GM19240 (cell line): ENCODE data around the gene GPR39.
"Not testable (repeated sequence)": the region's sequence is repeated elsewhere in the genome, so short reads cannot be mapped to it uniquely, and the experiment has no call there.

Source experiments
- DNase-seq: peaks from one replicate; pipeline ENCODE4 v3.0.0; 2011; ENCODE audit warnings: low spot score; ENCODE audit not compliant: insufficient read length

The GPR39 gene

DNA sequence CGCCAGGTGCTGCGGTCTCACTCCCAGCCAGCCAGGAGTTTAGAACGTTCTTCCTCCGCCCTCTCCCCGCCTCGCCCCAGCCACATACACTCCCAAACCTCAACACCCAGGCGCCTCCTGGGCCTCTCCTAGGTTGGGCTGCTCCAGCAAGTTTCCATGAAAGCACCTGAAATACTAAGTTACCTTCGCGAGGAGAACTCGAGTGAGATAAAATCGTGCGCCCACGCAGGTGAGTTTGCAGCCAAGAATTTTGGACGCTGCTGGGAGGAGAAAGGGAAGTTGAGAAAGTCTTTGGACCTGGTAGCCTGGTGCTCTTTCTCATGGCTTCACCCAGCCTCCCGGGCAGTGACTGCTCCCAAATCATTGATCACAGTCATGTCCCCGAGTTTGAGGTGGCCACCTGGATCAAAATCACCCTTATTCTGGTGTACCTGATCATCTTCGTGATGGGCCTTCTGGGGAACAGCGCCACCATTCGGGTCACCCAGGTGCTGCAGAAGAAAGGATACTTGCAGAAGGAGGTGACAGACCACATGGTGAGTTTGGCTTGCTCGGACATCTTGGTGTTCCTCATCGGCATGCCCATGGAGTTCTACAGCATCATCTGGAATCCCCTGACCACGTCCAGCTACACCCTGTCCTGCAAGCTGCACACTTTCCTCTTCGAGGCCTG lies at the start of gene GPR39:
GPR39 (plus strand) TSS at position 83 of the 673 bp plus-strand sequence.
- no peak for DNase-seq

DNA sequence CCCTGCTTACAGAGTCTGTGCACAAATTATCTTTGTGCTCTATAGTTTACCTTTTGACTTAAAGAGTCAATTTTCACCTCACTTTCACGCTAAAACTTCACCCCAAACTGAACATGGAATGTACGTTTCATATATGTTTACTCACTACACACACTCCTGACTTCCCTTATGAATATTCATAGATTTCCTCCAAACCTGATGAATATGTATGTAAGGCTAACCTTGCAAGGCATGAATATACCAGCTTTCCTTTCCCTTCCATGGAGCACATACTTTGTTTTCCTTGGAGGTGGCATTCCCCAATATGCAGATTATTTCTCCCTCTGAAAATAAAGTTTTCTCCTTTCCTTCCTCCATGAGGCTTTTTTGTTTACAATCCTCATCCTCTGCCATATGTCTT lies 48.4 kb upstream of the GPR39 start:
- DNase-seq, result no peak

DNA sequence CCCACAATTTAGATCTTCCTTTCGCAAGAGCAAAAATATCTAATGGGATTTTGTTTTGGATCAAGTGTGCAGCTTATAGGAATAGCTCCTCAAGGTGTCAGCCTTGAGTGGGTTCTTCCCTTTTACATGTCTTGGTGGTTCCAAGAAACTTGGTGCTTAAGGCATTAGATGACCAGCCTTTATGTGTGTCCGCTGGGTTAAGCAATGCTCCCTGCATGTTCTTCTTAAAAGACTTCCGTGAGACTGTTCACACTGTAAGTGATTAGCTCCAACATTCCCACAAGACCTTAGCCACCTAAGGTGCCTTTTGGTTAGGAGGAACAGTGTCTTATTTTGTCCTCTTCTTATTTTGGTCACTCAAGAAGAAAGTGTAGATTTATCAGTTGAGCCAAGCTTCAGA lies 44.3 kb upstream of the GPR39 start:
- no peak for DNase-seq

DNA sequence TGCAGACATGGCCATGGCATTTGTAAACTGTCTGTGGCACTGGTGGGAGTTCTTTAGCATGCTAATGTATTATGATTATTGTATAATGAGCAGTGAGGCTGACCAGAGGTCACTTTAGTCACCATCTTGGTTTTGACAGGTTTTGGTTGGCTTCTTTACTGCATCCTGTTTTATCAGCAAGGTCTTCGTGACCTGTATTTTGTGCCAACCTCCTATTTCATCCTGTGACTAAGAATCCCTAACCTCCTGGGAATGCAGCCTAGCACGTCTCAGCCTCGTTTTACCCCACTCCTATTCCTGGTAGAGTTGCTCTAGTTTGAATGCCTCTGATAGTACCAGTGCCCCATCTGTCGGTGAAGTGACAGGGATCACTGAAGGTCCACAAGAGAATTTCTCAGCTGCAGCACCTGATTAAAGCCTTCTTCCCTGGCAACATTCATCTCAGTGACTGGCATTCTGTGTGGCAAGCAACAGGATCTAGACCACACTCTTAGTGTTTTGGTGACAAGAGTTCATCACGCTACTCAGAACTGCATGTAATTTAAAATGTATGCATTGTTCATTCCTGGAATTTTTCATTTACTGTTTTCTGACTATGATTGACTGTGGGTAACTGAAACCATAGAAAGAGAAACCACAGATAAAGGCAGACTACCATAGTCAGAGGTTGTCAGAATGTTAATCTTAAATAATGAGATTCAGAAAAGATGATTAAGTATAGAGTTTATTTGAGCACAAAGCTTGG lies 43.0 kb upstream of the GPR39 start:
- no peak for DNase-seq

DNA sequence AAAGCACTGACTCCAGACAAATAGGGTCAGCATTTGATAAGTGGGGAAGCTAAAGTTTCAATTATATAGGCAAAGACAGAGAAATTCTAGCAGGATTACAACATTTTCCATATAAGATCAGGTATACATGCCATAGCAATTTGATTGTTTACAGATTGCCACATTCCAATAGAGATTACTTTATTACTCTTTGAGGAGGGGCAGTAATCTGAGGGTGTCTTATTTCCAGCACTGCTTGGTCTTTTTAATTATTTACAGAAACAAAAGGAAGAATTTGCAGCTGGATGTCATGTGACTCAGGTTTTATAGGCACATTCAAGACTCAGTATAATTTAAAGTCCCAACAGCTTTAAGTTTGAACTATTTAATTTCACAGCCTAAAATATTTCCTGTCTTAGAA lies 42.5 kb upstream of the GPR39 start:
- DNase-seq, result no peak

DNA sequence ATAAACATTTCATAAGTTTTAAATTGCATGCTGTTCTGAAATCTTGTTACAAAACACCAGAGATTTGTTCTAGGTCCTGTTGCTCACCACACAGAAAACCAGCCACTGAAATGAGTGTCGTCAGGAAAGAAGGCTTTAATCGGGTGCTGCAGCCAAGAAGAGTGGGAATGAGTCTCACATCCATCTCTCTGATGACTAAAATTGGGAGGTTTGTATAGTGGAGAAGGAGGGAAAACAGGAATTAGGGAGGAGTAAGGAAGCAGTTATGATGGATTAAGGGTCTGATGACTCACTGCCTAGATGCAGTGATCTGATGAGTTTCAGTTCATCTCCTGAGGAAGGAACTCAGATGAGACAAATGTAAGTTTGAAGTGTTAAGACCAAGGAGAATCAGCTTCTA lies 42.1 kb upstream of the GPR39 start:
- DNase-seq, result no peak

DNA sequence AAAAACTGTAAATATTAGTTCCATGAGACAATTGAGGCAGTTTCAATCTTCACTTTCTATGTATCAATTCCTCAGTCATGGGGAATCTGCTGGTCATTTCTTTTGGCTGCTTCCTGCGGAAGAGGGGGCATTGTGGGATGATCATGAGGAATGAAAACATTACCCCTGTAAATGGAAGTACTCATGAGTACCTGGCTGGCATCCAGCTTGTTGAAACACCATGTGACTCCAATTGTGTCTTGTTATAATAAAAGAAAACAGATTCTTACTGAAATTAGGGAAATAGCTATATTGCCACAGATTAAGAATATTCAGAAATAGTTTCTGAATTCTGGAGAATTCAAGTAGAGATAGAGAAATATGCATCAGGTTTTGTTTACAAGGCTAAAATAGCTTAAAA lies 41.6 kb upstream of the GPR39 start:
- DNase-seq, result no peak

DNA sequence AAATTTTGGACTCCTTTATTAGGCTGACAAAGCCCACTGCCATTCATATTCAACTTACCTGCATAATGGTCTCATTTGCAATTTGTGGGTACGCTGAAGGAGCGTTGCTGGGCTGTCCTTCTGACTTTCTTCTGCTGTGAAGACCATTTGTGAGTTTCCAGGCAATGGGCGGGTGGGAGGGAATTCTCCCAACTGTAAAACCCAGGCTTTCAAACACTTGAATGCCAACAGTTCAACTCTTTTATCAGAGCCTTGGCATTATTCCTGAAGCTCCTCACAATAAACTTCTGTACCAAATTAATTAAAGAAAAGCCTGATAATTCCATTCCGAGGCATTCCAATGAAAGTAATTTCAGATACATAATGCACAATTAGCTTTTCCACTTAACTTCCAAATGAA lies 35.2 kb upstream of the GPR39 start:
- no peak for DNase-seq

DNA sequence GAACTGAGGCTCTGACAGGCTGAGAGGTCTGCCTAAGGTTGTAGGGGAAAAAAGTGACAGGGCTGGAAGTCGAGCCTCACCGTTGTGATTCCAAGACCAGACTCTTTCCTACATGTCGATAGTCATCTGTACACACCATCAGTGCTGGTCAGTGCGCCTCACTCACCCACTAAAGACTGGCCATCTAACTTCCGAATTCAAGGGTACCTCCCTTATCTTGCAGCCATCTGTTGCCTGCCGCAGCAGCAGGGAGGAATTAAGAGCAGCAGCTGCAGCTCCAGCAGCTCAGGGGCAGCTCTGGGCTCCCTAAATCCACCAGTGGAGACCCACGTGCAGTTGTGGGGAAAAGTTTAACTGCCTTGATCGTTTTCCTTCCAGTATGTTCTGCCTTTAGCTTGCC lies 32.6 kb upstream of the GPR39 start:
- DNase-seq, result no peak

DNA sequence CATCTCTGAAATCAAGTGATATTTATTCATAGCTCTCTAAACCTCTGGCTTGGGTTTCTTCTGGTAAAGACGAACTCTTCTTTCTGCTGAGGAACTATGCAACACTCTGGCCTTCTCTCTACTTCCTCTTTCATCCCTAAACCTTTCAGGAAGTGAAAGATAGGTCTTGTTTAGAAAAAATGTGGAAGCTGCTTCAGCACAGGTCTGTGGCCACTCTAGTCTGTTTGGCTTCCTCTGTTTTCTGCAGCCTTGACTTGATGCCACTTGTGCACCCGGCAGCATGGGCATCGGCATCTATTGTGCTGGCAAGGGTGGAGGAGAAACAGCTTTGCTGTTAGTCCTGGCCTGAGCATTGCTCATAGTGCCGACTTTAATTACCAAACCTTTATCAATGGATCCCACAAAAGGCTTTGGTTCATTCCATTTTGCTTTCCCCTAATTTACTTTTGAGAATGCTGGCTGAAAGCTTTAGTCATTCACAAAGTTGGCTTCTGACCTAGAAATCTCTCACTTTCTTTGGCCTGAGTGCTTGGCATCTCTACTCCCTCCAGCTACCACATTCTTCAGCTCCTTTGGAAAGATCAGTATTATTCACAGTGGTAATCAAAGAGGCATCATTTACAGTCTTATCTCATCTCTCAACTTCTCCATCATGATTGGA lies 32.0 kb upstream of the GPR39 start:
- no peak for DNase-seq

DNA sequence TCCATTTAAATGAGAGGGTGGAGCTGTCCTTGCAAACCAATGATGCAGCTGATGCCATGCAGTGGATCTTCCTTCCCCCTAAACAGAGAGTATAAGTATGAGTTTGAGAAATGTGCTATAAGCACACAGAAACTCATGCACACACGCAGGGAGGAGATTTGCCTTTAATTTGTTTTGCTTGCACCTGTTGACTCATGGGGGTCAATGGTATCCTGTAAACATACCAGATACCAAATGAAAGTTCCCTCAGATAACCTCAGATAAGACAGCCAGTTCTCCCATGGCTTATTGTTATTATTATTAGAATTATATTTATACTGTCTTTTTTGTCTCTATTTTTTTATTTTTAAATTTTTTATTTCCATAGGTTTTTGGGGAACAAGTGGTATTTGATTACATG lies 29.5 kb upstream of the GPR39 start:
- DNase-seq, result no peak

DNA sequence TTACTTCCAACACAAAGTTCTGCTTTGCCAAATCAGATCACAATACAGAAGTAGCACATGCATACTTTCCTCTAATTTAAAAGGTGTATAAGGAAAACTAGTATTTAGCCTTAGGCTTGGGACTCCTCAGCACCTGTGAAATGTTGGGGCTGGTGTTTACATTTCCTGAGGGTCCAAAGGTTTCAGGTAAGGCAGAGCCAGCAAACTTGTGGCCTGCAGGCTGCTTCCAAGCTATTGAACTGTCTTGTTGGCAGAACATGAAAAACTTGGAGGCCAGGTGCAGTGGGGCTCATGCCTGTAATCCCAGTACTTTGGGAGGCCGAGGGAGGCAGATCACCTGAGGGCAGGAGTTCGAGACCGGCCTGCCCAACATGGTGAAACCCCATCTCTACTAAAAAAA lies 26.5 kb upstream of the GPR39 start:
- DNase-seq, result no peak

DNA sequence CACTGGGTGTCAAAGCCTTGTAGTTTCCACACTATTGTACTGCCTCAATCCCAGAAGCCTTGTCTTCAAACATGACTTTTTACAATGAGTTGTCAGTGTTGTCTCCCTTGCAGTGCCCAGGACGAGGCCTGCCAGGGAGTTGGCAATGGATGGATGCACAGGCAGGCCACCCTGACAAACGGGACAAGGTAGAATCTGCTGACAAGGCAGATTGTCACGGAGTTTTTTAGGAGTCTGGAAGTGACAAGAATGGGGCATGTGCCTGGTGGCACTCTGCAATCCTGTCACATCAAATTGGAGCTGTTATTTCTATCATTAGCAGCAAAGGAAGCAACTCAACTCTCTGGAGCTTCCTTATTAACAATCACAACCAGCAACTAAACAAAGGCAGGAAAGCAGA lies 25.2 kb upstream of the GPR39 start:
- DNase-seq, result no peak

DNA sequence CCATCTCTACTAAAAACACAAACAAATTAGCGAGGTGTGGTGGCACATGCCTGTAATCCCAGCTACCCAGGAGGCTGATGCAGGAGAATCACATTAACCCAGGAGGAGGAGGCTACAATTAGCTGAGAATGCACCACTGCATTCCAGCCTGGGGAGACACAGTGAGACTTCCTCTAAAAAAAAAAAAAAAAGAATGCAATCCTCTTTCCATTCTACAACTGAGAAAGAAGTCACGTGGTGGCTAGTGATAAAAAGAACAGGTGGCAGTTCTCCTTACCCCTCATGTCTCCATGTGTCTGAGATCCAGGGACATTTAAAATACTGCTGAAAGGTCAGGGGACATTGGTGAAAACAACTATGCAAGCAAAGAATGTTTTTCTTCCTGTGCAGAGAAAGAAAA lies 24.4 kb upstream of the GPR39 start:
- DNase-seq, result no peak

DNA sequence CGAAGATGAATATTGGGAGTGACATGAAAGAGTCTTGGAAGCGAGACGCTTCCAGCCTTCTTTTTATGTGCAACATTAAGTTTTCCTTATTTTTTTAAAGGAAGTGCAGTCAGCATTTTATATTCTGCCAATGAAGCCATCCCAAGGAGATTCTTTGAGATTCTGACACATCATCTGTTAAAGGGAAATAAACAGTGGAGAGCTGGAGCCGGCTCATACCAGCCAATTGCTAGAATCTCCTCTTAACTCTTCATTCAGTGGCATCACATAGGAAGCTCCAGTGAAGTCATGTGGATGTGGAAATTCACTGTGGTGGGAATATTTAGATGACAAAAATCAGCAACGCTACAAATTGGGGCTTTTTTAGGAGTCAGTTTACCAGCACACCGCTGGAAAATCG lies 23.7 kb upstream of the GPR39 start:
- DNase-seq, result no peak

DNA sequence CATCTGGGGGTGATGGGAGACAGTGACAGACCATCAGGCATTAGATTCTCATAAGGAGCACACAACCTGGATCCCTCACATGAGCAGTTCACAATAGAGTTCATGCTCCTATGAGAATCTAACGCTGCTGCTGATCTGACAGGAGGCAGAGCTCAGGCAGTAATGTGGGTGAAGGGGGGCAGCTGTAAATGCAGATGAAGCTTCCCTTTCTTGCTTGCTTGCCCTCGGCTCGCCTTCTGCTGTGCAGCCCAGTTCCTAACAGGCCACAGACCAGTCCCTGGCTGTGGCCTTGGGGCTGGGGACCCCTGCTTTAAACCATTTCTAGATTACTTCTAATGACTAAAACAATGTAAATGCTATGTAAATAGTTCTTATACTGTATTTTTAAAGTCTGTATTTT lies 19.6 kb upstream of the GPR39 start:
- not testable (repeated sequence) for DNase-seq

DNA sequence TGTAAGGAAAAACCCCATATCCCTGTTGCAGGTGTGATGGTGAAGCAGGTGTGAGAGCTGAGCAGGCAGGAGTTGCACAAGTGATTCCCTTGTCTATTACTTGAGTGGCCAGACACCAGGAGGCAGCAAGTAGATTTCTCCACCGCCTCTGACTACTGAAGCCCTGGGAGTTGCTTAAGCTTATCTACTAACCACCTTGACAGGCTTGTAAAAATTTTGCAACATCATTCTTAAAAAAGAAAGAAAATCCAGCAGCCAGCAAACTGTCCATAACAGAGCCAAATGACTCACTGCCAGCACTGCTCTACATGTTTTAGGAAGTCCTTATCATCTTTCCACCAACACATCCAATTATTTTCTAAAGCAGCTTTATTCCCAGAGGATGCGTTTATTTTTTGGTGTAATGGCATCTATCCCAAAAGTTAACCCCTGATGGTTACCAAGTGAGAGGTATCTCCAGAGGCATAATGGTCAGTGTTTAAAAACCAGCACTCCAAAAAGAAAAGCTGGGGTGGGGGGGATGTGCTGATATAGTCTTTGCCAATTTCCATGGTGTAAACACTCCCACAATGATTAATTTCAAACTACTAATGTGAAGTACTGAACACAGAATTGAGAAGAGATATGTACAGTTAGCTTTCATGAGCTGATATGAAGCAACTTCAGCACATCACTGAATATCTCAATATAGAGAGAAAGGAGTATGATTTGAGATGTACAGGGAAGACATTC lies 16.3 kb upstream of the GPR39 start:
- no peak for DNase-seq

DNA sequence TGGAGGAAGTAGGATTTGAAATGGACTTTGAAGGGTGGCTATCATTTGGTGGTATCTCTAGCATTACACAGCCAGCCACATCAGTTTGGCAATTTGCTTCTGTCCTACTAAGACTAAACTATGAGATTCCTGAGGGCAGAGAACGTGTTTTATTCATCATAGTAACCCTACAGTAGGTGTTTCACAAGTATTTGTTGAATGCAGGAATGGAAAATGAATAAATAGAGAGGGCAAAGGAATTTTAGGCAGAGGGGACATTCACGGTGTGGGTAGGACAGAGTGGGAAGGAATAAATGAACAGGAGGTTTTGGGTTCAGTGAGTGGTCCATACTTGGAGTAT lies 15.7 kb upstream of the GPR39 start:
- no peak for DNase-seq

DNA sequence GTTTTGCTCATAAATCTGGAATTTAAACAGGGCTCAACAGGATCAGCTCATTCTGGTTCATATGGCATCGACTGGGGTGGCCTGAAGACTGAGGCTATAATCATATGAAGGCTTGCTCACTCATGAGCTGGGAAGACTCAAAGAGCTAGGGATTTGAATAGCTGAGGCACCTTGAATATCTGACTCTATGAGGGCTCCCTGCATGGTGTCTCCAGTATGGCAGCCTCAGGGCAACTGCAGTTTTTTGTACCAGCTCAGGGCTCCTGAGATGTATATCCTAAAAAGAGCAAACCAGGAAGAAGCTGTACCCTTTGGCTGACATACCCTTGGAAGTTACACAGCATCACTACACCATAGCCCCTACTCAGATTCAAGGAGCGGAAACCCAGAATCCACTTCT lies 15.3 kb upstream of the GPR39 start:
- DNase-seq, result no peak

DNA sequence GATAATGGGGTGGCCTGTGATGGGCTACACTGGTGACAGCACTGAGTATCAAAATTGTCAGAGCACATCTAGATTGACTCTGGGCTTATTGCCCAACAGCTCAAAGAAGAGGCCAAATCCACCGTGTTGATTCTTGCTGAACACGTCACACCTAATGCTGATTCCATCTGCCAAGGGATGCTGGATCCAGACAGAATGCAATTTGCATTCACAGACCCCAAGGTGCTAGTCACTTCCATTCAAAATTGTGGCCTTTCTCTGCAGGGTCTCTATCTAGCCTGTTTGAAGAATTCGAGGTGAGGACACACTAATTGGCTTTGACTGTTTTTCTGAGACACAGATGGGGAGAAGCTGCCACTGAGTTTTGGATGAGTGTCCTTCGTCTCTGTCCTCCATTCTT lies 13.5 kb upstream of the GPR39 start:
- DNase-seq, result no peak

DNA sequence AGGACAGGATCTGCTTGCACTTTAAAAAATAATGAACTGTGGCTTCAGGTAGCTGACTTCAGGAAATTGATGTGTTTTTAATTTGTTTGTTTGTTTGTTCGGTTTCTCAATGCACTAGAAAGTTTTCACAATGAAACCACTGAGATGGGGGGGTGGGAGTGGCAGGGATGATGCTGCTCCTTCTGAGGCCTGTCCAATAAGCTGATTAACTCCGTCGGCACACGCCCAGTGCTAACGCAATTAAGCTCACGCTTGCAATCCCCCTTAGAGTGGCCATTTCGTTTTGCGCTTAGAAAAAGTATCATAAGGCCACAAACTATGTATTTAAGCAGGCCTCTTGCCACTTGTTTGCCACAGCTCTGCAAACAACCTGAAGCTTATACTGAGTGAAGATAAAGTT lies 12.5 kb upstream of the GPR39 start:
- DNase-seq, result no peak

DNA sequence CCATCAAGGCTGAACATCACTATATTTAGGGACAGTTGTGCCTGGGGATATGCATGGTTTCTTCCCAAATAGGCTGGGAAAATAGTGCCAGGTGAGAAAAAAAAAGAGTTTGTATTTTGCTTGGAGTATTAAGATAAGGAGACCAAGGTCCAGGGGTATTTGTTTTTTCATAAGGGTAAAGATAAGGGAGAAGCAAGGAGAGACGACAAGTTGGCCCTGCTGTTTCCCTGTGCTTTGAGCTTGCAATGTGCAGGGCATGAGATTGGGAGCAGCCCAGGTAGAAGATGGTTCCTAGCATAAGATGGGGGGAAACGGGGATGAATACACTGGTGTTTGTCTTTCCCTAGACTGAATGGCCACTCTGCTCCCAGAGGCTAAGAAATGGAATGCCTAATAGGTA lies 8.8 kb upstream of the GPR39 start:
- no peak for DNase-seq
